ENCODE measurements around the gene HERC5.
A peak's percentile ranks its signal among the peaks of the same experiment; 100 is the strongest.

The HERC5 gene

GRCh38 chr4:88523325-88524129, 66.6 kb downstream of the HERC5 start, which contains the start of gene PYURF:
TSS of gene PYURF (minus strand) at chr4:88523776. CDS start at chr4:88523700, 76 bp downstream.
- peak; percentile 78 for DNase-seq

GRCh38 chr4:88524171-88524570, 67.3 kb downstream of the HERC5 start:
- no peak for DNase-seq

- peak; percentile 48 for DNase-seq
Measured at GRCh38 chr4:88526221-88526815, 69.4 kb downstream of the HERC5 start.

- DNase-seq: no peak
Measured at GRCh38 chr4:88527787-88528186, 70.9 kb downstream of the HERC5 start.

GRCh38 chr4:88528861-88529260, 71.9 kb downstream of the HERC5 start:
- DNase-seq: no peak

- DNase-seq: no peak
Measured at GRCh38 chr4:88531549-88531948, 74.6 kb downstream of the HERC5 start.

GRCh38 chr4:88533088-88533790, 76.3 kb downstream of the HERC5 start:
- DNase-seq: no peak

- DNase-seq: no peak
Measured at GRCh38 chr4:88533937-88534750, 77.2 kb downstream of the HERC5 start.

GRCh38 chr4:88535090-88535755, 78.3 kb downstream of the HERC5 start:
- no peak for DNase-seq

GRCh38 chr4:88537709-88538108, 80.8 kb downstream of the HERC5 start:
- no peak for DNase-seq

- peak; percentile 77 for DNase-seq
Measured at GRCh38 chr4:88539322-88540068, 82.6 kb downstream of the HERC5 start.

GRCh38 chr4:88549815-88550214, 92.9 kb downstream of the HERC5 start:
- no peak for DNase-seq

Measured in CD4-positive, alpha-beta T cell treated with Interleukin-17A for 1 hour (primary cell).